GM19239 (cell line): Measurements from ENCODE around the gene DDX49.
"Not testable (repeated sequence)": the region's sequence is repeated elsewhere in the genome, so short reads cannot be mapped to it uniquely, and the experiment has no call there.

ENCODE experiments used
- DNase-seq: peaks from one replicate; pipeline ENCODE4 v3.0.0; 2011; ENCODE audit warnings: low spot score; ENCODE audit not compliant: insufficient read length
- FAIRE-seq: peaks from 2 replicates; lab custom pipeline; 2011; peaks lifted over from hg19 to GRCh38; lab: Jason Lieb, UNC

Gene DDX49

GRCh38 chr19:18939922-18940768 lies 20.6 kb downstream of the DDX49 start:
- FAIRE-seq (no peak), DNase-seq (no peak)

GRCh38 chr19:18940769-18941627 lies 21.5 kb downstream of the DDX49 start, which contains the start of gene HOMER3:
Gene HOMER3 (minus strand): TSS chr19:18941217. CDS start chr19:18938982, 2,235 bp downstream.
- DNase-seq = peak; percentile 85
- FAIRE-seq = no peak

- no peak for DNase-seq
- FAIRE-seq = no peak
Observed at GRCh38 chr19:18941628-18942354, 22.3 kb downstream of the DDX49 start.

GRCh38 chr19:18942692-18943091 lies 23.2 kb downstream of the DDX49 start:
- no peak for DNase-seq
- no peak for FAIRE-seq

- no peak for FAIRE-seq
- DNase-seq = no peak
Observed at GRCh38 chr19:18943465-18943864, 23.9 kb downstream of the DDX49 start.

GRCh38 chr19:18945297-18945696 lies 25.8 kb downstream of the DDX49 start:
- FAIRE-seq (no peak), DNase-seq (no peak)

- FAIRE-seq (no peak), DNase-seq (no peak)
Observed at GRCh38 chr19:18946335-18946734, 26.8 kb downstream of the DDX49 start.

- FAIRE-seq (no peak), DNase-seq (no peak)
Observed at GRCh38 chr19:18946918-18947317, 27.4 kb downstream of the DDX49 start.

- FAIRE-seq = no peak
- no peak for DNase-seq
Observed at GRCh38 chr19:18948075-18948975, 28.8 kb downstream of the DDX49 start.

- no peak for DNase-seq
- no peak for FAIRE-seq
Observed at GRCh38 chr19:18948976-18949356, 29.5 kb downstream of the DDX49 start.

- no peak for DNase-seq
- no peak for FAIRE-seq
Observed at GRCh38 chr19:18949858-18950257, 30.3 kb downstream of the DDX49 start.

- no peak for DNase-seq
- no peak for FAIRE-seq
Observed at GRCh38 chr19:18951721-18952281, 32.3 kb downstream of the DDX49 start.

GRCh38 chr19:18952364-18953003 lies 33.0 kb downstream of the DDX49 start:
- not testable (repeated sequence) for DNase-seq, FAIRE-seq

- FAIRE-seq (no peak), DNase-seq (no peak)
Observed at GRCh38 chr19:18954094-18954493, 34.6 kb downstream of the DDX49 start.

GRCh38 chr19:18955042-18955441 lies 35.5 kb downstream of the DDX49 start:
- DNase-seq (no peak), FAIRE-seq (no peak)

- DNase-seq = no peak
- no peak for FAIRE-seq
Observed at GRCh38 chr19:18960370-18960769, 40.9 kb downstream of the DDX49 start.

GRCh38 chr19:18961767-18962620 lies 42.5 kb downstream of the DDX49 start:
- DNase-seq (no peak), FAIRE-seq (no peak)

- DNase-seq (no peak), FAIRE-seq (no peak)
Observed at GRCh38 chr19:18964121-18964520, 44.6 kb downstream of the DDX49 start.
